ENCODE data around the gene CD274. TPM values are rescaled to one million over a fixed set of nuclear protein-coding genes. Genes with fewer than 3 reads are reported as not detected.

CD274 gene
- total and polyA plus RNA-seq, 10 of the 15 experiments (the other 5 are each of a cell fraction or from before 2014, with no cell fraction given), result 9.4 to 128 (median 24.6) TPM

GRCh38 chr9:5478206-5478605 lies 27.9 kb downstream of the CD274 start (continued):
- TF ChIP-seq, protein P1, sequence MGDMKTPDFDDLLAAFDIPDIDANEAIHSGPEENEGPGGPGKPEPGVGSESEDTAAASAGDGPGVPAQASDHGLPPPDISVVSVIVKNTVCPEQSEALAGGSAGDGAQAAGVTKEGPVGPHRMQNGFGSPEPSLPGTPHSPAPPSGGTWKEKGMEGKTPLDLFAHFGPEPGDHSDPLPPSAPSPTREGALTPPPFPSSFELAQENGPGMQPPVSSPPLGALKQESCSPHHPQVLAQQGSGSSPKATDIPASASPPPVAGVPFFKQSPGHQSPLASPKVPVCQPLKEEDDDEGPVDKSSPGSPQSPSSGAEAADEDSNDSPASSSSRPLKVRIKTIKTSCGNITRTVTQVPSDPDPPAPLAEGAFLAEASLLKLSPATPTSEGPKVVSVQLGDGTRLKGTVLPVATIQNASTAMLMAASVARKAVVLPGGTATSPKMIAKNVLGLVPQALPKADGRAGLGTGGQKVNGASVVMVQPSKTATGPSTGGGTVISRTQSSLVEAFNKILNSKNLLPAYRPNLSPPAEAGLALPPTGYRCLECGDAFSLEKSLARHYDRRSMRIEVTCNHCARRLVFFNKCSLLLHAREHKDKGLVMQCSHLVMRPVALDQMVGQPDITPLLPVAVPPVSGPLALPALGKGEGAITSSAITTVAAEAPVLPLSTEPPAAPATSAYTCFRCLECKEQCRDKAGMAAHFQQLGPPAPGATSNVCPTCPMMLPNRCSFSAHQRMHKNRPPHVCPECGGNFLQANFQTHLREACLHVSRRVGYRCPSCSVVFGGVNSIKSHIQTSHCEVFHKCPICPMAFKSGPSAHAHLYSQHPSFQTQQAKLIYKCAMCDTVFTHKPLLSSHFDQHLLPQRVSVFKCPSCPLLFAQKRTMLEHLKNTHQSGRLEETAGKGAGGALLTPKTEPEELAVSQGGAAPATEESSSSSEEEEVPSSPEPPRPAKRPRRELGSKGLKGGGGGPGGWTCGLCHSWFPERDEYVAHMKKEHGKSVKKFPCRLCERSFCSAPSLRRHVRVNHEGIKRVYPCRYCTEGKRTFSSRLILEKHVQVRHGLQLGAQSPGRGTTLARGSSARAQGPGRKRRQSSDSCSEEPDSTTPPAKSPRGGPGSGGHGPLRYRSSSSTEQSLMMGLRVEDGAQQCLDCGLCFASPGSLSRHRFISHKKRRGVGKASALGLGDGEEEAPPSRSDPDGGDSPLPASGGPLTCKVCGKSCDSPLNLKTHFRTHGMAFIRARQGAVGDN (IDR thresholded peaks at IDR 0.05), result peak; percentile 75; the same call in 1 of the 2 replicates
- TF ChIP-seq, protein P2, sequence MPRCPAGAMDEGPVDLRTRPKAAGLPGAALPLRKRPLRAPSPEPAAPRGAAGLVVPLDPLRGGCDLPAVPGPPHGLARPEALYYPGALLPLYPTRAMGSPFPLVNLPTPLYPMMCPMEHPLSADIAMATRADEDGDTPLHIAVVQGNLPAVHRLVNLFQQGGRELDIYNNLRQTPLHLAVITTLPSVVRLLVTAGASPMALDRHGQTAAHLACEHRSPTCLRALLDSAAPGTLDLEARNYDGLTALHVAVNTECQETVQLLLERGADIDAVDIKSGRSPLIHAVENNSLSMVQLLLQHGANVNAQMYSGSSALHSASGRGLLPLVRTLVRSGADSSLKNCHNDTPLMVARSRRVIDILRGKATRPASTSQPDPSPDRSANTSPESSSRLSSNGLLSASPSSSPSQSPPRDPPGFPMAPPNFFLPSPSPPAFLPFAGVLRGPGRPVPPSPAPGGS (IDR thresholded peaks at IDR 0.05; ENCODE audit: borderline replicate concordance, insufficient read depth, low read depth, low read length, poor library complexity, severe bottlenecking), result peak; percentile 59
- TF ChIP-seq KDM1A (IDR thresholded peaks at IDR 0.05; ENCODE audit: borderline replicate concordance), result no peak
- no peak for TF ChIP-seq TCF3 (IDR thresholded peaks at IDR 0.05; ENCODE audit: borderline replicate concordance, insufficient read depth, low read depth, low read length)
- TF ChIP-seq, protein P3, sequence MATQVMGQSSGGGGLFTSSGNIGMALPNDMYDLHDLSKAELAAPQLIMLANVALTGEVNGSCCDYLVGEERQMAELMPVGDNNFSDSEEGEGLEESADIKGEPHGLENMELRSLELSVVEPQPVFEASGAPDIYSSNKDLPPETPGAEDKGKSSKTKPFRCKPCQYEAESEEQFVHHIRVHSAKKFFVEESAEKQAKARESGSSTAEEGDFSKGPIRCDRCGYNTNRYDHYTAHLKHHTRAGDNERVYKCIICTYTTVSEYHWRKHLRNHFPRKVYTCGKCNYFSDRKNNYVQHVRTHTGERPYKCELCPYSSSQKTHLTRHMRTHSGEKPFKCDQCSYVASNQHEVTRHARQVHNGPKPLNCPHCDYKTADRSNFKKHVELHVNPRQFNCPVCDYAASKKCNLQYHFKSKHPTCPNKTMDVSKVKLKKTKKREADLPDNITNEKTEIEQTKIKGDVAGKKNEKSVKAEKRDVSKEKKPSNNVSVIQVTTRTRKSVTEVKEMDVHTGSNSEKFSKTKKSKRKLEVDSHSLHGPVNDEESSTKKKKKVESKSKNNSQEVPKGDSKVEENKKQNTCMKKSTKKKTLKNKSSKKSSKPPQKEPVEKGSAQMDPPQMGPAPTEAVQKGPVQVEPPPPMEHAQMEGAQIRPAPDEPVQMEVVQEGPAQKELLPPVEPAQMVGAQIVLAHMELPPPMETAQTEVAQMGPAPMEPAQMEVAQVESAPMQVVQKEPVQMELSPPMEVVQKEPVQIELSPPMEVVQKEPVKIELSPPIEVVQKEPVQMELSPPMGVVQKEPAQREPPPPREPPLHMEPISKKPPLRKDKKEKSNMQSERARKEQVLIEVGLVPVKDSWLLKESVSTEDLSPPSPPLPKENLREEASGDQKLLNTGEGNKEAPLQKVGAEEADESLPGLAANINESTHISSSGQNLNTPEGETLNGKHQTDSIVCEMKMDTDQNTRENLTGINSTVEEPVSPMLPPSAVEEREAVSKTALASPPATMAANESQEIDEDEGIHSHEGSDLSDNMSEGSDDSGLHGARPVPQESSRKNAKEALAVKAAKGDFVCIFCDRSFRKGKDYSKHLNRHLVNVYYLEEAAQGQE (IDR thresholded peaks at IDR 0.05; ENCODE audit: low read depth, low read length), result no peak
- TF ChIP-seq MEF2B (IDR thresholded peaks at IDR 0.05; ENCODE audit: partially characterized antibody, poor library complexity, severe bottlenecking), result peak; percentile 80
- TF ChIP-seq, protein P4, sequence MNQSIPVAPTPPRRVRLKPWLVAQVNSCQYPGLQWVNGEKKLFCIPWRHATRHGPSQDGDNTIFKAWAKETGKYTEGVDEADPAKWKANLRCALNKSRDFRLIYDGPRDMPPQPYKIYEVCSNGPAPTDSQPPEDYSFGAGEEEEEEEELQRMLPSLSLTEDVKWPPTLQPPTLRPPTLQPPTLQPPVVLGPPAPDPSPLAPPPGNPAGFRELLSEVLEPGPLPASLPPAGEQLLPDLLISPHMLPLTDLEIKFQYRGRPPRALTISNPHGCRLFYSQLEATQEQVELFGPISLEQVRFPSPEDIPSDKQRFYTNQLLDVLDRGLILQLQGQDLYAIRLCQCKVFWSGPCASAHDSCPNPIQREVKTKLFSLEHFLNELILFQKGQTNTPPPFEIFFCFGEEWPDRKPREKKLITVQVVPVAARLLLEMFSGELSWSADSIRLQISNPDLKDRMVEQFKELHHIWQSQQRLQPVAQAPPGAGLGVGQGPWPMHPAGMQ (IDR thresholded peaks at IDR 0.05; ENCODE audit: borderline replicate concordance), result no peak
- no peak; the same call in 1 of the 2 replicates for TF ChIP-seq JUNB (IDR thresholded peaks at IDR 0.05)
- TF ChIP-seq SUPT20H (IDR thresholded peaks at IDR 0.05; ENCODE audit: borderline replicate concordance, control insufficient read depth, low read depth, low read length), result no peak
- peak; percentile 89 for TF ChIP-seq ZBED1 (IDR thresholded peaks at IDR 0.05; ENCODE audit: borderline replicate concordance)
- TF ChIP-seq, protein P5, sequence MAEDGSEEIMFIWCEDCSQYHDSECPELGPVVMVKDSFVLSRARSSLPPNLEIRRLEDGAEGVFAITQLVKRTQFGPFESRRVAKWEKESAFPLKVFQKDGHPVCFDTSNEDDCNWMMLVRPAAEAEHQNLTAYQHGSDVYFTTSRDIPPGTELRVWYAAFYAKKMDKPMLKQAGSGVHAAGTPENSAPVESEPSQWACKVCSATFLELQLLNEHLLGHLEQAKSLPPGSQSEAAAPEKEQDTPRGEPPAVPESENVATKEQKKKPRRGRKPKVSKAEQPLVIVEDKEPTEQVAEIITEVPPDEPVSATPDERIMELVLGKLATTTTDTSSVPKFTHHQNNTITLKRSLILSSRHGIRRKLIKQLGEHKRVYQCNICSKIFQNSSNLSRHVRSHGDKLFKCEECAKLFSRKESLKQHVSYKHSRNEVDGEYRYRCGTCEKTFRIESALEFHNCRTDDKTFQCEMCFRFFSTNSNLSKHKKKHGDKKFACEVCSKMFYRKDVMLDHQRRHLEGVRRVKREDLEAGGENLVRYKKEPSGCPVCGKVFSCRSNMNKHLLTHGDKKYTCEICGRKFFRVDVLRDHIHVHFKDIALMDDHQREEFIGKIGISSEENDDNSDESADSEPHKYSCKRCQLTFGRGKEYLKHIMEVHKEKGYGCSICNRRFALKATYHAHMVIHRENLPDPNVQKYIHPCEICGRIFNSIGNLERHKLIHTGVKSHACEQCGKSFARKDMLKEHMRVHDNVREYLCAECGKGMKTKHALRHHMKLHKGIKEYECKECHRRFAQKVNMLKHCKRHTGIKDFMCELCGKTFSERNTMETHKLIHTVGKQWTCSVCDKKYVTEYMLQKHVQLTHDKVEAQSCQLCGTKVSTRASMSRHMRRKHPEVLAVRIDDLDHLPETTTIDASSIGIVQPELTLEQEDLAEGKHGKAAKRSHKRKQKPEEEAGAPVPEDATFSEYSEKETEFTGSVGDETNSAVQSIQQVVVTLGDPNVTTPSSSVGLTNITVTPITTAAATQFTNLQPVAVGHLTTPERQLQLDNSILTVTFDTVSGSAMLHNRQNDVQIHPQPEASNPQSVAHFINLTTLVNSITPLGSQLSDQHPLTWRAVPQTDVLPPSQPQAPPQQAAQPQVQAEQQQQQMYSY (CRISPR knock-in tag; IDR thresholded peaks at IDR 0.05), result no peak
- TF ChIP-seq NFIC (IDR thresholded peaks at IDR 0.05; ENCODE audit: low read depth, low read length), result peak; percentile 61; the same call in 1 of the 2 replicates
- TF ChIP-seq ATF7 (IDR thresholded peaks at IDR 0.05; ENCODE audit: low read depth), result peak; percentile 82

Data from GM12878 (cell line).